ENCODE measurements around the gene PAQR8.

The PAQR8 gene

DNA sequence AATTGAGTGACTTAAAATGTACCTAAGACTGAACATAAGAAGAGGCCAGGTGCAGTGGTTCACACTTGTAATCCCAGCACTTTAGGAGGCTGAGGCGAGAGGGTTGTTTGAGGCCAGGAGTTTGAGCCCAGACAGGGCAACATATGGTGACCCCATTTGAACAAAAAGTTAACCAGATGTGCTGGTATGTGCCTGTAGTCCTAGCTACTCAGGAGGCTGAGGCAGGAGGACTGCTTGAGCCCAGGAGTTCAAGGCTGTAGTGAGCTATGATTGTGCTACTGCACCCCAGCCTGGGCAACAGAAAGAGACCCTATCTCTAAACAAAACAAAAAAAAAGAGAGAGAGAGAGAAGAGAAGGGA, 10.1 kb upstream of the PAQR8 start:
- no peak for DNase-seq

DNA sequence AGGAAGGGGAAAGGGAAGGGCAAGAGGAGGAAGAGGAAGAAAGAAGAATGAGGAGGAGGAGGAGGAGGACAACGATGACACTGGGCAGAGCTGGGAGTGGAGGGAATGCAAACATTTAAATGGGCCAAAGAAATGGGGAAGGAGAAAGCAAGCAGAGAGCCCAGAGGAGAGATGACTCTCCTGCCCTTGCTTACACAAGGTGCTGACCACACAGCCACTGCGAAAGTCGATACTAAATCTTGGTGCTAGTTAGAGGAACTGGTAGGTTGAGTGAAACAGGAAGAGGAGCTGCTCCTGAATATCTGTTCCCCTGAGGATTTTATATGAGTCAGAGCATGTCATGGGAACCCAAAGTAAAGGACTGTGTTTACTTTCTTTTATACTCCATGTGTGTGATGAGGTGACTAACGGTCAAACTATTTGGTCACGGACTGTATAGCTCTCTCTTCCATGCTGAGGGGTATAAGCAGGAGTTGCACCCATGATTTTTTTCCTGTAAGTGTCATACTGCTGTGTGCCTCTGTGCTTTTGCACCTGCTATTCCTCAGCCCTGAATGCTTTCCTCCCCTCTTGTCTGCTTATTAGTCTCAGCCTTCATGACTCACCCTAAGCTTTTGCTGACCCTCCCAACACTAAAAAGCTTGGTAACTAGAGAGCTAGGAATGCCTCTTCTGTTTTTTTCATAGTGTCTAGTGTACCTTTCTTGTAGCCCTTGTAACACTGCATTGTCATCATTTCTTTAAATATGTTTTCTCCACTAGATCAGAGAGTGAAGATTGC, 9.5 kb upstream of the PAQR8 start:
- DNase-seq: peak; percentile 88 to 93

DNA sequence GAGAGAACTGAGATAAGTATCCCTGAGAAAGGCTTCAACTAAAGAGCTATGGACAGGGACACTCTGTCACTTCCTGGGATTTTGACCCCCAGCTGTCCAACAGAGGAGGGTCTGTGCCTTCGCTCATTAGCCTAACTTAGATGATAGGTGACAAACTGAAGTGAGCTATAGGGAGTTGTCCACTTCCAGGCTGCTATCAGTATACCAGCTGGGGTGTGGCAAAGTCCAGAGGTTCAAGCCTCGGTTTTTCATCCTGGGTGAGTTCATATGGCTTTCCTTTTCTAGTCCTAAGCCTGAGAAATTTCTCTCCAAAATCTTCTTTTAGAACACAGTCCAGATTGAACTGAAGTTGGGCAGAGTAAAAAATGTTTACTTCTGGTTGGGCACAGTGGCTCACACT, 5.9 kb upstream of the PAQR8 start:
- no peak for DNase-seq

DNA sequence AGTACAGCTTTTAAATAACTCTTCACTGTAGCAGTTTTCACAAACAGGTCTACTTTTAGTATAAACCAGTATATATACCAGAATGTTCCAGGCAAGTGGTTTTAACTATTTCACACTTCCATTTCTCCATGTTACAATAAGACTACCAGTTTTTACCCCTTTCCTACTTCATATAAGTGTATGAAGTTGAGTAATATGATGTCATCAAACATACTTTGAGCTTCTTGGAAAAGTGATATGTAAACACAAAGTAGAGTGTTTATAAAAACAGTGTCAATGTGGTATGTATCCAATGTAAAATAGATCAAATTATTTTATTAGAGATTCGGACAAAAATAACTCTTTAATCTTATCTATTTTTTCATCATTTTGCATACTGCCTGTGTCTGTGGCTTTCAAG, 2.5 kb upstream of the PAQR8 start:
- no peak for DNase-seq

DNA sequence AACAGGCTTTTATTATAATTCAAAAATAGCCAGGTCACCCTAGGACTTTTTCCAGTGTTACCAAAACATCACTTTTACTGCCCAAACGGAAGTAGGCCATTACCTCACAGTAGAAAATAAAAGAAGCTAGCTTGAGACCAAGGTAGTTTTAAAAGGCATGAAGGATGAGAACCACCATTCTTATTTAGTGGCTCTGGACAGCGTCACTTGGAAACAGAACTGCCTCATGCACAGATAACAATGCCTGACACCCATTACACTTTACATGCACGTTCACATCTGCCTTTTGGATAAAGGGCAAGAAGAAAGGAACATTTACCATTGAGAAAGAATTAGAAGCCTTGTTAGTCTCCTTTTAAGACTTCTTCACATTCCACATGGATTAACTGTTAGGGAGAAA, 1.9 kb upstream of the PAQR8 start:
- DNase-seq: no peak

DNA sequence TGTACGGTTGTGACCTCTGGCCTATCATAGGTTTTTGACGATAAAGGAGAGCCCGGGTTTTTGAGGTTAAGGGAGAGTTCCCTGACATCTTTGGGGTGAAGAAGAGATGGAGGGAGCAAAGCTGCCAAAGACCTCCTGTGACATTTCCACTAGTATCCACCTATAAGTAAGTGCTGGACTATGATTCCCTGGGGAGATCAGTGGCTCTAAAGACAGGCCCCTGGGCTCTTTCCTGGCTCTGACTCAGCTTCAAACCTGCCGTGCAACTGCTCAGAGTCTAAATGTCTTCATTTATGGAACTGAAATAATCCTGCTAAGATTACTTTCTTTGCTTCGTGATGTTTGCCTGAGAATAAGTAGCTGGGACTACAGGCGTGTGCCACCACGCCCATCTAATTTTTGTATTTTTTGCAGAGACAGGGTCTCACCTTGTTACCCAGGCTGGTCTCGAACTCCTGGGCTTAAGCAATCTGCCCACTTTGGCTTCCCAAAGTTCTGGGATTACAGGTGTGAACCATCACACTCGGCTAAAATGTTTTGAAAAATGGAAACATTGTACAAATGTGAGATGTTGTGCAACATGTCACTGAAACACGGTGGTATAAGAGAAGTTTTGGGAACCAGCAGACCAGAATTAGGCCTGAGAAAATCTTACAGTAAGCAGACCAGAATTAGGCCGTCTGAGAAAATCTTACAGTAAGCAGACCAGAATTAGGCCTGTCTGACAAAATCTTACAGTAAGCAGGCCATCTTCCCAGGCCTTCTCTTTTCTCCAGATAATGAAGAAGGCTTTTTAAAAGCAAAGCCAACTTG, 1.1 kb upstream of the PAQR8 start:
- no peak for DNase-seq

DNA sequence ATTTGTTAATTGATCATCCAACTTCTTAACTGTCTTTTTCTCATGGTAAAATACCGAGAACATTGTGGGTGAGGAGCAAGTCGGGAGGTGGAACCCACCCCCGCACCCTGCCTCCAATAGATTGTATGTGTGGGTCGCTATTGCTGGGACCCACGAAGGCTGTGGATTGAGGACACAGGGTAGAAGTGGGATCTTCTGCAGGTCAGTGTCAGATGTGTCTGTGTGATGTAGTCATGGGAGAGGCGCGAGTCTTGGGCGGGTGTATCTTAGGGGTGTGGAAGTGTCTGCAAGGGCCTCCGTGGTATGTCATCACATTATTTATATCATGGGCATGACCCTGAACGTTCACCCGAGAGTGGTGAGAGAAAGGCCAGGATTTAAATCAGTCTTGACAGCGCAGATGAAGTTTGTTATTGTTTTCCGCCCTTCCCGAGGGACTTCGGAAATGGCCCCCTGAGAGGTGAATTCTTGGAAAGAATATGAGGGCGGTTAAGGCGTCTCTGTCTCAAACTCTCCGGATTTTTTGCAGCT, 472 bp upstream of the PAQR8 start:
- DNase-seq: no peak

DNA sequence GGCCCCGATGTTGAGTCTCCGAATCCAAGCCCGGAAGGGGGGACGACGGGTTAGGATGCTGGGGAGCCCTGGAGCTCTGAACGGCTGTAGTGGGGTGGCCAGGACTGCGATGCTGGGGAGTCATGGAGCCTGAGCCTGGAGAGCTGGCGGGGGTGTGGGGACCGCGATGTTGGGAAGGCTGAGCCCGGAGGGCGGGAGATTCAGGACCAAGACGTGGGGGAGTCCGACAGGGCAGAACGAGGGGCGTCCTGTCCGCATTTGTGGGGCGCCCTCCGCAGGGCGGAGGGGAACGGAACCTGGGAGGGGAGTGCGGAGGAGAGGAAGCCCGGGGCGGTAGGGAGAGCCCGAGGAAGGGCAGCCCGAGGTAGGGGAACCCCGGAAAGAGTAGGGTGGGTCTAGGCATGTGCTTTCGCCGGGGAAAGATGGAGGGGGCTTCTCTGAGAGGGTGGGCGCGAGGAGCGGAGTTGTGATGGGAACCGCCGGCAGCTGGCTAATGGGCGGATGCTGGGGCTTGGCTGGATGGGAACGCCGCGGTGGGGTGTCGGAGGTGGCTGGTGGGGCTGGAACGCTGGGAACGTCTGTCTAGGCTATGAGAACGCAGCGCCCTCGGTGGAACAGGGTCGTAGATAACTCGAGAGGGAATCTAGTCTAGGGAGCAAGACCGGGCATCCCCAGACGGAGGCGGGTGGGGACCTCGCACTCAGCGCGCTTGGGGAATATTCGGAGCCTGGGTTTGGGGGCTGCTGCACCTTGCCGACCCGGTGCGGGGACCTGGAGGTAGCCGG, 684 bp downstream of the PAQR8 start:
- DNase-seq: peak in 1 of 2 experiments; percentile 11

DNA sequence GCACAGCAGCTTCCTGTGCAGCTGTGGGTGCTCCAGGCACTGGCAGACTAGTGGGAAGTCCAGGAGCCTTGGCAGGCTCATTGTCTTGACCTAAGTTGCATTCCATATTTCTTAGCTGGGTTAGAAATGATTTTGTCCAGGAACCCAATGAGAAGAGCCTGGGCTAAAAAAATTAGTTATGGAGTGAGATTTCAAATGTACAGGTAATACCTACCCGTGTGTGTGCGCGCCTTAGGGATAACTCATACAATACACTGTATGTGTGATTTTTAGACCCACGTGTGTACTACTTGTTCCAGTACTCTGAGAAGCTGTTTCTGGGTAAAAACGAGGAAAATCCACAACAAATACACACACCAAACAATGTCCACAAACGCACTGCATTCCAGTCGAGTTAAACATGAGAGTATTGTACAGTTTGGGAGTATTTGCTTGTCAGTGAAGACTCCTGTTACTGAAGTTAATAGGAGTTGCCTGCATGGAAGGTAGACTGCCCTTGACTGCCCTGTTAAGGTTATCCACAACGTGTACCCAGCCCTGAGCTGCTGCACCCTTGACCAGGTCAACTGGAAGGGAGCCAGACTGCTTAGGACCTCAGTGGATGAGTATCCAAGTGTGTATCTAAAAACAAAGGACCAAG, 1.4 kb downstream of the PAQR8 start:
- DNase-seq: no peak

DNA sequence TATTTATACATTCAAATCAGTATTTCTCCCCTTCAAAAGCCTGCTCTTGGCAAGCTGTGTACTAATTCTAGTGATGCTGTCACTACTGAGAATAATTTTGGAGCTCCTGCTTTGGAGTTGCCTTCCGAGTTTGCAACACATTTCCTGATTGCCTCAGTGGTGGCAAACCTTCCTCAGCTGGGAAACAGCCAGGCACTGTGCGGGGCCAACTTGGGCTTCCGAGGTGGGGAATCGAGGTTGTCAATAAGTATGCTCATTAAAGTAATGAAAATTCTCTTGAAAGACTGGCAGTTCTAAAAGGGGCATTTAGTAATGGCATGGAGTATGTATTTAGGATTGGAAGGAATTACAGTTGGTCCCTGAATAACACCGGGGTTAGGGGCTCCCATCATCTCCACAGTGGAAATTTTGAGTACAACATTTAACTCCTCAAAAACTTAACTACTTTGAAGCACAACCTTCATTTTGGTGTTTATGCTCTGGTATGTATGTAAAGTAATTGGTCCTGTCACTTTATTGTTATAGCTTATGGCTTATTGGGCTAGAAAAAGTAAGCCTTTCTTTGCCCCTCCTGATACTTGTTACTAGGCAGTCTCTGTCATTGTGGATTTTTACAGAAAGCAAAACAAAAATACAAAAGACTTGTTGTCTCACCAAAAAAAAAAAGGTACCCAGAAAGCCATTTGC, 2.7 kb downstream of the PAQR8 start:
- DNase-seq: no peak

DNA sequence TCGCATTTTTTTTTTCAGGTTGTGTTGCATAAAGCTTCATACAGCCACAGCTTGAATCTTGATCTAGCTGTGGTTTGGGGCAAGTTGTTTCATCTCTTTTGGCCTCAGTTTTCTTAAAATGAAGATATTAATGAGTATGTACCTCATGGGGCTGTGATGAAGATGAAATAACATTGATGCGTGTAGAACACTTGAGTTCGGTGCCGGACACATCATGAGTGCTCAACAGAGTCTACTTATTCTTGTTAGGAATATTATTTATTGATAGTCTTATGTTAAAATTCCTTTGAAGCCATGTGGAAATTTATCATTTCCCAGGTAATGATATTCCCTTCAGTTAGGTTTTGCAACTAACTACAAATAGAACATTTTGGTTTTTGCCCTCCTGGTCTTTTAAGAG, 3.4 kb downstream of the PAQR8 start:
- no peak for DNase-seq

DNA sequence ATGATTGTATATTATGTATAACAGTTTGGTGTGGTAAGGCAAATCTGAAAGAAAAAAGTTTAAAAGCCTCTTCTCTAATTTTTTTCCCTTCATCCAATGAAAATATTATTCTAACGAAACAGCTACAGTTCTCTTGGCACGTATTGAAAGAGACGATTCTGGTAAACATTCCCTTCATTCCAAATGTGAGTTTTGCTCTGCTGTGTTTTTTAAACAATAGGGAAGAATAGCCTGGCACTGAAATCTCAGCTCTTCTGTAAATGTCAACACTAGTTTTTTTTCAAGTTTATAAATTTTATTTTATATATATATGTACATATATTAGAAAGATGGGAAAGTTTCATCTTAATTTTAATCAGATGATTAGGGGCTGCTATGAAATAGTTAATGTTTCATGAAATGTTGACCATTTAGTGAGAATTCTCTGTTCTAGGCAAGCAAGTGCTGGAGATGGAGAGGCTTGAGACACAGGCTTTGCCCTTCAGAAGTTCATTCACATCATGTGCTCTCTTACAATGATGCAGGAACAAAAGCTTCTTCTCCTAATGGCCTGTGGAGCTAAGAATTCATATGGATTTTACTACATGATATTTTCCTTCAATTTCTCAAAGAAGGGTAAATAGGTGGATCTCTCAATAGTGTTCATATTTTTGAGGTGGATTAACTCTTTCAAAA, 4.1 kb downstream of the PAQR8 start:
- DNase-seq: no peak

DNA sequence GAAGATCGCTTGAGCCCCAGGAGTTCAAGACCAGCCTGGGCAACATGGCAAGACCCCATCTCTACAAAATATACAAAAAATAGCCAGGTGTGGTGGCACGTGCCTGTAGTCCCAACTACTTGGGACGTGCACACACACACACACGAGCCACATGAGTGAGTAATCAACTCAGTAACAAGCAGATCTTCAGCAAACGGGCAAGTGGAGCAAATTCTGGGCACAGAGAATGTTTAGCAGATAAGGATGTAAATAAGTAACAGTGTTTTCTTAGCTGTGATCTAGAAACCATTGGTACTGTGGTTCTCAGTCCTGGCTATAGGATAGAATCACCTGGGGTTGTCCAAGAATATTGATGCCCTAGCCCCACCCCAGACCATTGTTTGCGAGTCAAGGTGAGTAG, 6.1 kb downstream of the PAQR8 start:
- DNase-seq: no peak

DNA sequence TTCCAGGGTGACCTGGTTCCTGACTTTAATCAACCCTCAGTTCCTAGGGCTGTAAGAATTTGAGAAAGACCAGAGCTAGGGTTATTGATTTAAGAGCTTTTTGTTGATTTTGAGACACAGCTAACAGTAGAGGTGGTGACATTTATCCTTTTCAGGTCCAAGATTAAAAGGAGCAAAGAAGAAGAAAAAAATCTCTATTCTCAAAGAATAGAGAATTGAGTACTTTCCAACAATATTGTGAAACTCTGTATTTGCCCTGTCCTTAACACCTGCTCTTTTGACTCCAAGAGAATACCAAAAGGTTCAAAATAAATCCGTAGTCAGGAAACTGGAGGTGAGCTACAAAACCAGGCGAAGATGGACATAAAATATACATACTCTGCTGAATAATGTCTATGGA, 7.3 kb downstream of the PAQR8 start:
- no peak for DNase-seq

DNA sequence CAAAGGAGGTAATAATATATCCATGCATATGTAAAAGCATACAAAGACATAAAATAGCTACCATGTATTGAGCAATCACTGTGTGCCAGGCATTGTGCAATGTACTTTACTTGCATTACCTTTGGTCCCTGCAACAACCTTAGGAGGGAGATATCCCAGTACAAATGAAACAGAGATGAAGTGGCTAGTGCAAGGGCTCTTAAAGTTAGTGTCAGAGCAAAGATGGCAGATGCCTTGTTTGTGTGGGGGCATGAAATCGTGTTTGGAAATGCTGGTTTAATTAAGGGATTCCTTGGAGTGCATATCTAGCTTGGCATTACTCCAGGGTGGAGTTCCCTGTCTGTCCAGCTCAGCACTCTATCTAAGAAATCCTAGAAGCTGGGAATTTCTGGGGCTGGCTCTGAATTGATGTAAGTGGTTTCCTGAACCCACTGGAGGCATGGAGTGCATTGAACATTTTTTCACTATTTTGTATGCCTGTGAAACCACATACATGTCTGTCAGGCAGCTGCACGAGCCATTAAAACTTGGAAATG, 9.8 kb downstream of the PAQR8 start:
- no peak for DNase-seq

DNA sequence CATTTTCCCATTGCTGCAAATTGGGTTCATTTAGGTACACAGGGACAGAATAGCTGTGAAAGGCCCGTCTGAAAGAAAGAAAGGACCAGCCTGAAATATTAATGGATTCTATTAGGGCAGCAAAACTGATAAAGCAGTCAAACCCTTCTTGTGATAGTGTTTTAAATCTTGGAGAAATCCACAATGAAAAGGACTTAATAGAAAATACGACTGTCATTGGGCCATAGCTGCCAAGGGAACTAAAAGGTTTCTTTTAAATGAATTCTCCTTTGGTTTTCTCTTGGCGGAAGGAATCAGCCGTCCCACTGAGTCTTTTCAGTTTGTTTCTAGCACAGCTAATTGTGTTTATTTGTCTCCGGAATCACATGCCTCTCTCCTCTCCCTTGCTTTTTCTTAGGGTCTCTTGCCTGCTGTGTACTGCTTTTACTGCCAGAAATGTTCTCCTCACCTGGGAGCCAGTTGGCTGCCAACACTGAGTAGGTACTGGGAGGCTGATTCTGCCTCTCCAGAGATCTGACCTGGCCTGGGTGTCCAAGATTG, 11.3 kb downstream of the PAQR8 start:
- no peak for DNase-seq

DNA sequence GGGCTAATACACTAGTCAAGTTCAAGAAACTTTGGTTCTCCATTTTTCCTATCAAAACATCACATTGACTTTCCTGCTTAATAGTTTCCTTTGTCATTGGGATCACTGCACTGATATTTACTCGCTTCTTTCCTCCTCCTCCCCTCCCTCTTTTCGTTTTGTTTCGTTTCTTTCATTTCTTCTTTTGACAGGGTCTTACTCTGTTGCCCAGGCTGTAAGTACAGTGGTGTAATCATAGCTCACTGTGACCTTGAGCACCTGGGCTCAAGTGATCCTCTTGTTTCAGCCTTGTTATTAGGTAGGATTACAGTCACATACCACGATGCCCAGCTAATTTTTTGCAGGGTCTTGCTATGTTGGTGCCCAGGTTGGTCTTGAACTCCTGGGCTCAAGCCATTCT, 12.3 kb downstream of the PAQR8 start:
- DNase-seq: no peak

DNA sequence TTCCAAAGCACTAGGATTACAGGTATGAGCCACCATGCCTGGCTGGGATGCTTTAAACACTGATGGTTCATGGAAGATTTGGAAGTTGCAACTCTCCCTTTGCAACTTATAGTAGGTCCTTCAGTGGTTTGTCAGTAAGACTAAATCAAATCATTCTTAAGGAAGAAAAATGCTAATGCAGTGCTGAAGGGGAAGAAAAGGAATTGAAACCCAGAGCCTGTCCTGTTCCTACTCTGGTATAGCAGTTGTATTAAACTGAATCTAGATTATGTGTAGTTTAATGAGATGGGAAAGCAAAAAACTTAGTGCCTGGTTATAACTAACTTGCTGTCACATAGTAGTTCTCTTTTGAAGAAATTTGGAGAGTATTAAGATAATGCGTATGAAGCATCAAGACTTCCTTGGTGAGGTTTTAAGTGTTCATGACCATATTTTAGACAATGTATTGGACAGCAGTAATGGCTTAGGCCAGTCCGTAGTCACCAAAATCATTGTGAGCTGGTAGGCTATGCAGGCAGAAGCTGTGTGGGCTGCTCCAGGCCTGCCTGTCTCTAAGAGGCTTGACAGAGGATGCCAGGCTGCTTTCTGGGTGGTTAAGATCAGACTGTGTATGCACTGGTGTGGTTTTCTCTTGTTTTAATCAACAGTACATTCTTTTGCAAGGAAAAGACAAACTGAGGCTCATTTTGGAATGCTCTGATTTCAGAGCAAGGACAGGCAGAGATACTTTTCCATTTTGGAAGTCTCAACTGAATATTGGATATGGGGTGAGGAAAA, 14.0 kb downstream of the PAQR8 start:
- DNase-seq: no peak

DNA sequence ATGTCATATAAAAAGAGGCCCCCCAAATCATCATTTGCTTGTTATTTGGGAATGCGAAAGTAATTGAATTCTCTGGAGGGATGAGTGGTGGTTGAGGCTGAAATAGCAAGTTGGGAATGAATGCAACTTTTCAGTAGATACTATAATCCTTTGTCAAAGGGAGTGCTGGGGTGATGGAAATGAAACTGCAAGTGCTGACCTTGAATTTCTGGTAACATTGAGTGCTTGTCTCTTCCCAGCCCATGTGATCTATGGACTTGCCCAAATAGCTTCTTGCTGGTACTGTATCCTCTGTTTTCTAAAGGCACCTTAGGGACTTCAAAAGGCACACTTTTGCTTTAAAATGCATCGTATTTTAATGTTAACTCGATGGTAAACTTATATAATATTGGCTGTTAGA, 14.8 kb downstream of the PAQR8 start:
- no peak for DNase-seq

DNA sequence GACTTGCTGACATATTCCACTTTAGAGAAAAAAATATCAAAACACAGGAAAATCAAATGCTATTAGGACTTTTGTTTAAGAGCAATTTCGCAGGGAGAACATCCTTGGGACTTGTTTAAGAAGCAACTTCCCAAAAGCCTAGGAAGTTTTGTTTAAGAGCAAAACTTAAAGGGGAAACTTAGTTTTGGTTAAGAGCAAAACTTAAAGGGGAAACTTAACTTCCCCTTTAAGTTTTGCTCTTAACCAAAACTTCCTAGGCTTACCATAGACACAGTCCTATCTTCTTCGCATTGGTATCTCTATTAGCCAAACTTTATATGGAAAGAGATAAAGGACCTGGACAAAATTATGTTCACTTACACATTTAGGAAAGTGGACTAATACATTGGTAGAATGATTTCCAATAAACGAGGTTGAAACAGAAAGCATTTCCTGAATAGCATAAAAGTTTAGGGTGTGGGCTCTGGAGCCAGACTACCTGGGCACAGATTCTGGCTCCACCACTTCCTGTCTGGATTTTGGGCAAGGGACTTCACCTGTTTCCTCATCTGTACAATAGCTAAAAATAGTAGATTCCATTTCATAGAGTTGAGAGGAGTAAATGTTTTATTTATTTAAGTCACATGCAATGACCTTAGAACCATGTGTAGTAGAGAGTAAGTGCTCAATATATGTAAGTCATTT, 15.7 kb downstream of the PAQR8 start:
- no peak for DNase-seq
